ENCODE data around the gene DHX40.
A peak's percentile ranks its signal among the peaks of the same experiment; 100 is the strongest.
"Not testable (repeated sequence)": the region's sequence is repeated elsewhere in the genome, so short reads cannot be mapped to it uniquely, and the experiment has no call there.

Gene DHX40

DNA sequence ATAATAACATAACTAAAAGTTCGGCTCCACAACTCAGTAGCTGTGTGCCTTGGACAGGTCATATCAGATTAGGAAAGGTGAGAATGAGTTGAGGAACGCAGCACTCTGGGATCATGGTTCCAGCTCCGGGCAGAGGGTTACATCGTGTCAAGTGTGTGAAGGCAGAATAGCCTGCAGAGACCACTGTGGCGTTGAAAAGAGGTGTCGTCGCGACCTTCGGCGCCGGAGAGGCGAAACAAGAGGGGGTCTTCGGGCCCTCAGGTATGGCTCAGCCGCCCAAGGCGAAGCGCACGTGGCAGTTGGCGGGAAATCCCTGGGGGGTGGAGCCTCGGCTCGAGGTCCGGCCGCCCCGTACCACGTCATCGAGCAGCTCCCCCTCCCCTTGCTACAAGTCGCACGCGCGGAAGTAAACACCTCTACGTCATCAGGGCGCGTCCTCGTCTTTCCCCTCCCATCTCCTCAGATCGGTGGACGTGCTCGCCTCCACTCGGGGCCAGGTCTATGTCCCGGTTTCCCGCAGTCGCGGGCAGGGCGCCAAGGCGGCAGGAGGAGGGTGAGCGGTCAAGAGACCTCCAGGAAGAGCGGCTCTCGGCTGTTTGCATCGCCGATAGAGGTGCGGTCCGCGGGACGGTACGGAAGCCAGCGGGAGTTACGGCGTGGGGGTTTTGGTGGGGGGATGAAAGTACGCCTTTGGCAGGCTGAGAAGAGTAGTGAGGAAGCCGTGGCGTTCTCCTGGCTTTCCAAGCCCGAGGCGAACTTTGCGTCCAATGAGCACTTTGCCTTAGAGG, at the start of gene DHX40:
Gene DHX40, plus strand, starts transcription at position 440 of the 788 bp plus-strand sequence. Its CDS starts 62 bp downstream, at position 502.
- peak; percentile 96 for DNase-seq

GRCh38 chr17:59516451-59516850, 49.0 kb upstream of the DHX40 start:
- DNase-seq, result no peak

- no peak for DNase-seq
Observed at GRCh38 chr17:59519132-59519531, 46.3 kb upstream of the DHX40 start.

GRCh38 chr17:59520251-59520650, 45.2 kb upstream of the DHX40 start:
- DNase-seq, result no peak

DNA sequence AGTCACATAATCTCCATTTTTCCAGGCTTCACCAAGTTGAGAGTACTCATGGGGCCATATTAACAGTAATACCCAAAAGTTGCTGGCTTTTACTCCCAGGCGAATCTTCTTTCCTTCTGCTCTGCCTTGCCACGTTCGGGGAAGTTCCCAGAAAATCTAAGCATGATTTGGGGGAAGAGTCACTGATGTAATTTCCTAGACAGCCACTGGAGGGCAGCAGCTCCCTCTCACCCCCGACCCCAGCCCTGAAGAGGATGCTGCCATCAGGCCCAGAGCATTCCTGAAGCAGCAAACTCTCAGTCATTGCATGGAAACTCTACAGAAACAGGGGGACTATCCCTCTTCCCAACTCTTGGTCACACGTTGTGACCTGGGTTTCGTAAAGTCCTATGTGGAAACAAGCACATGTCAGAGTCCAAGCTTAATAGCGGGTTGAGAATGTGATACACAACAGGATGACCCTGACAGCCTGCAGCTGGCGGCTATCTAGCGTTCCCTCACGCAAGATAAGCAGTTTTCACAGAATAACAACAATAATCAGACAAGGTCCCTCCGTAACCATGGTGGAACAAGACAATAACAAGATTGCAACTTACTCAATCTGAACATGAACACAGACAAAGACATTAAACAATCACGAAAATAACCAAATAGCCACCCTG, 43.8 kb upstream of the DHX40 start:
- peak; percentile 55 for DNase-seq

DNA sequence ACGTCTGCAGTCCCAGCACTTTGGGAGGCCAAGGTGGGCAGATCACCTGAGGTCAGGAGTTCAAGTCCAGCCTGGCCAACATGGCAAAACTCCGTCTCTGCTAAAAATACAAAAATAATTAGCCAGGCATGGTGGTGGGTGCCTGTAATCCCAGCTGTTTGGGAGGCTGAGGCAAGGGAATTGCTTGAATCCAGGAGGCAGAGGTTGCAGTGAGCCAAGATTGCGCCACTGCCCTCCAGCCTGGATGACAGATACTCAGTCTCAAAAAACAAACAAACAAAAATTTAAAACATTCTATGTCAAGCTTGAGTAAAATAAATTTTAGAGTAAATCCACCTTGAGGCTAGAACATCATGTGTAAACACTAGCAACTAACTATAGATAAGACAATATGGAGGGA, 40.5 kb upstream of the DHX40 start:
- not testable (repeated sequence) for DNase-seq

GRCh38 chr17:59525668-59526067, 39.7 kb upstream of the DHX40 start:
- DNase-seq, result no peak

DNA sequence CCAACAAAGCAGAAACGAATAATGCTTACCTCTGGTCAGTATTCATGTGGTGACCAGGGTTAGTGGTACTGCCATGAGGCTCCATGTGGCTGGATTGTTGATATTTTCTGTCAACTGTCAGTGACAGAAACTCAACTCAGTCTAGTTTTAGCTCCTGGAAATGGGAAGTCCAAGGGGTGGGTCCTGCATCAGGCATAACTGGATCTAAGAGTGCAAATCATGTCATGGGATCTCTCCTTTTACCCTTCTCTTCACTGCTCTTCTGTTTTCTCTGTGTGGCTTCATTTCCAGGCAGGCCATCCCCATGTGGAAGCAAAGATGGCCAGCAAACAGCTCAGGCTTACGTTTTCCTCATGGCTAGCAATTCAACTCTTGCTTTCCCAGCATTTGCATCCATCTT, 39.0 kb upstream of the DHX40 start:
- DNase-seq, result no peak

DNA sequence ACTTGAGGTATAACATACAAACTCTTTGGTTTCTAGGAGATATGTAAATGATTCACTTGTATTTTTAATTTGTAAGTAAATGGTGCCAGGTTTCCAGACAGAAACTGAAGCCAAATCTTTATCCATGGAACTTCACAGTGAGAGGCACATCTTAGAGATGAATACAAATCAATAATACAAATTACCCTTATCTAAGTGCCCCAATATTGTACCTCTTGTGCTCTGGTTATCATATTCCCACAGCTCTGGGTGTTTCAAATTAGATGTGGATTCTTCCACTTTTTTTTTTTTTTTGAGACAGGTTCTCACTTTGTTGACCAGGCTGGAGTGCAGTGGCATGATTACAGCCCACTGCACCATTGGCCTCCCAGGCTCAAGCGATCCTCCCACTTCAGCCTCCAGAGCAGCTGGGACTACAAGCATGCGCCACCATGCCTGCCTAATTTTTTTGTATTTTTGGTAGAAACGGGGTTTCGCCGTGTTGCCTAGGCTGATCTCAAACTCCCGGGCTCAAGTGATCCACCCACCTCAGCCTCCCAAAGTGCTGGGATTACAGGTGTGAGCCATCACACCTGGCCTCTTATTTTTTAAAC, 38.0 kb upstream of the DHX40 start:
- DNase-seq, result no peak

DNA sequence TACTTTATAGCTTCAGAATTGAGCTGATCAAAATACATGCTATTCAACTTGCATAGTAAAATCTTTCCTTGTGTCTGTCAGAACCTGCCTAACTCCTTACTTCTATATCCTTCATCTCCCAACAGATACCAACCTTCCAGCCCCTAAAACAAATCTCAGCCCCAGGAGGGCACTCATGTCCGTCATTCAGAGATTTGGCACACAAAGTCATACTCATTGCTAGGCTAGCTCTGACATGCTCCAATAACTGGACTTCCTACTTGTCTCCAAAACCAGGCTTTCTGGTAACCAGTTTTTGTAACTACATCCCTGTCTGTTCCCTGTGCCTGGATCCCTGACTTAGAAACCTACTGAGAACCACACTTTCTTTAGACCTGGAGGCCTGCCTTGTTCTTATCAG, 37.5 kb upstream of the DHX40 start:
- DNase-seq, result no peak

DNA sequence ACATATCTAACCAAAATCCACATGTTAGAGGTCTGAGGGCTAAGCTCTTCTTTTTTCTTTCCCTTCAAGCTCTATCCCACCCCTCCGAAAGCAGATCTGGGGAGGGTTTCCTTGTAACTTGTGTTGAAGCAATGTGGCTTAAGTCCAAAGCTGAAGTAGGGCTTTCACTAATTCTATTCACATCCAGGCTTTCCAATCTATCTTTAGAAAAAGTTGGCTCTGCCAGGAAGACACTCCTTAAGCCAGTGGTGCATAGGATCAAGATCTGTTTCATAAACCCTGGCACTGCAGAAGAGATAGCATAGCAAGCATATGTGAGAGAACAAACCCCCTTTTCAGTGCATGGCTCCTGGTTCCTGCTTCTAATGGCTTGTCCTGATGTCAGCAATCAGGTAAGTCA, 34.9 kb upstream of the DHX40 start:
- DNase-seq, result no peak

DNA sequence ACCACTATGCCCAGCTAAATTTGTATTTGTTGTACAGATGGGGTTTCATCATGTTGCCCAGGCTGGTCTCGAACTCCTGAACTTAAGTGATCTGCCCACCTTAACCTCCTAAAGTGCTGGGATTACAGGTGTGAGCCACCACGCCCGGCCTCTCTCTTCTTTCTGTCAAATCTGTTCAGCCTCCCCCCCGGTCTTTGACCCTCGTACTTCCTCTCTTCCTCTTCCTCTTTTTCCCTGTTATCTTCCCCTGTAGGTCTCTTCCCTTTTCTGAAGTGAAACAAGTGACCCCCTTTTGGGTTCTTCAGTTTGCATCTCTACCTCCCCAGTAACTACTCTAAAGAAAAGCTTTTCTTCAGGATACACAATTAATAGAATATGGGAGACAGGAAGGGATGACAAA, 31.7 kb upstream of the DHX40 start:
- no peak for DNase-seq

DNA sequence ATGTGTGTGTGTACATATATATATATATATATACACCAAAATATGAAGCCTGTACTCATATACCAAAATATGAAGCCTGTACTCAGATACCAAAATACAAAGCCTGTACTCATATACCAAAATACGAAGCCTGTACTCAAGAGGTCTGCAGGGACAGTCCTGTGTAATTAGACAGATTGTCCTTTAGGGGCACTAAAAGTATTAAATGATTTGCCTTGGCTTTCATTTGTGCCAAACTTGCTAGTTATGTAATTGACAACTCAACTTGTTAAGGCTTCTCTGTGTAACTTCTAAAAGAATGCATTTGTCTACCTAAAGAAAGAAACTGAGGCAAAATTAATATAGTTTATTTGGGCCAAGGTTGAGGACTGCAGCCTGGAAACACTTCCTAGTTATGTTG, 30.8 kb upstream of the DHX40 start:
- DNase-seq, result no peak

- no peak for DNase-seq
Observed at GRCh38 chr17:59538195-59538909, 27.1 kb upstream of the DHX40 start.

GRCh38 chr17:59542960-59543635, 22.3 kb upstream of the DHX40 start:
- no peak for DNase-seq

GRCh38 chr17:59545942-59546341, 19.5 kb upstream of the DHX40 start:
- DNase-seq, result no peak

GRCh38 chr17:59547131-59547915, 18.1 kb upstream of the DHX40 start:
- no peak for DNase-seq

DNA sequence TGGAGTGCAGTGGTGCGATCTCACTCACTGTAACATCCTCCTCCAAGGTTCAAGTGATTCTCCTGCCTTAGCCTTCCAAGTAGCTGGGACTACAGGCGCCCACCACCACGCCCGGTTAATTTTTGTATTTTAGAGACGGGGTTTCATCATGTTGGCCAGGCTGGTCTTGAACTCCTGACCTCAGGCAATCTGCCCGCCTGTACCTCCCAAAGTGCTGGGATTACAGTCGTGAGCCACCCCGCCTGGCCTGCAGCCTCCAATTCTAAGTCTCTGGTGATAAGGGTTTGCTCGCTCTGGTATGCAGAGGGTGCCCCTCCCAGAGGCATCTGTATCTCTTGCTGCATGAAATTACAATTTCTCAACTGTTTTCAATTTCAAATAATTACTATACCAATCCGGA, 16.4 kb upstream of the DHX40 start:
- DNase-seq, result not testable (repeated sequence)

DNA sequence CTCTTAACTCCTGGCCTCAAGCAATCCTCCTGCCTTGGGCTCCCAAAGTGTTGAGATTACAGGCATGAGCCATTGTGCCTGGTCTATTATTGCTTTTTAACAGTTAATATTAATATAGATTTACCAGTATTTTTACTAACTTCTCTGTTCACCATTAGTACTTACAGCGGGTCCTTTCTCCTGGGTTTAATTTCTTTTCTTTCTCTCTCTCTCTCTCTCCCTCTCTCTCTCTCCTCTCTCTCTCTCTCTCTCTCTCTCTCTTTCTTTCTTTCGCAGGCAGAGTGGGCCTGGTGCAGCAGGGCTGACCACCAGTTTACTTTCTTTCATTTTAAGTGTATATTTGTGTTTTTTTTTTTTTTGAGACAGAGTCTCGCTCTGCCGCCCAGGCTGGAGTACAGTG, 14.7 kb upstream of the DHX40 start:
- DNase-seq, result no peak

DNA sequence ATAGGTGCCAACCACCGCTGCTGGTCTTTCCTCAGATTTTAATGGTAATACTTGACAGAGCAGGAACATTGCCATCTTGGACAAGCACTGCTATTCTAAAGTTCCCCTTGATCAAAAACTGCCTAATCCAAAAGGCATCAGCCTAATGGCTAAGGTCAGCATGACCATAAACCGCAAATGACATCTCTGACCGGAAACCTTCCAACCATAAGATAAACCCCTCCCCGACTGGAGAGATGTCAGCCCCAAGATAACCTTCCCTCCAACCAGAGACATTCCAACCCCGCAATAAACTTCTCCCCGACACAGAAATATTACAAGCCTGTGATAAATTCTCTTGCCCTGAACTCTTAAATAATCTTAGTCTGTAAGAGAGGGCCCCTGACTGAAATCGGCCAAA, 7.4 kb upstream of the DHX40 start:
- no peak for DNase-seq

DNA sequence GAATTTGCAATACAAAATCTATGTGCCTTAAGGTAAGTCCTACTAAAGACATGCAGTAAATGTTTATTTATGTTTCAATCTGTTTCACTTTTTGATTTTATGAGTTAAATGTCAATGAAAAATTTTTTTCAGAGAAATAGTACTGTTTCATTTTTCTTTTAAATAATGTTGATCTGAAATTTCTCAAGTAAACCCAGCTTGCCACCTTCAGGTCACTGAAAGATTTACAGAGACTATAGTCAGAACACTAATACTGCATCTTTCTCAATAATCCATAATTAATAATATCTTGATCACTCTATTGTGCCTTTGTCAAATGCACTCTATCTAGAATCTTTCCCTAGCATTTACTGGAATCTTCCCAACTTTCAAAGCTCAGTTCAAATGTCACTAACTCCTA, 6.5 kb upstream of the DHX40 start:
- no peak for DNase-seq

DNA sequence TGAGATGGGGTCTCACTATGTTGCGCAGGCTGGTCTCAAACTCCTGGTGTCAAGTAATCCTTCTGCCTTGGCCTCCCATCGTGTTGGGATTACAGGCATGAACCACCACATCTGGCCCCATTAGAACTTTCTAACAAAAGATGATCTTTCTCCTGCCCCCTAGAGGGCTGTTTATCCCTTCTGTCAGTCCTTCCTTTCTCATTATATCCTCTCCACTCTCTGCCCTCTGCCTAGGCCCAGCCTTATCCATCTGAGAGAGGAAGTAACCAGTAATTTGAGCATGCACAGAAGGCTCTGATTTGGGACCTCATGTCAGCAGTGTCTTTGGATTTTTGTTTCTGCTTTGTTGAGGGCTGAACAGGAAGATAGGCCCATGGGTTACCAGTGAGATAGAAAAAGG, 4.4 kb upstream of the DHX40 start:
- DNase-seq, result no peak

Data from stimulated activated CD4-positive, alpha-beta T cell treated with anti-CD3 and anti-CD28 coated beads, Interleukin-4, amount 100 ng/mL, for 1 hour (primary cell).